ENCODE results near the gene PAPPA. TPM values are rescaled to one million over a fixed set of nuclear protein-coding genes. Genes with fewer than 3 reads are reported as not detected.

The PAPPA gene
- total RNA-seq, 1 experiment from 2014 or later = 0.17 TPM

- H3K79me1 ChIP-seq (ENCODE audit: insufficient read depth, low read depth, low read length, poor library complexity, severe bottlenecking) = no peaks in the 10 kb centered on the region
- H3K27ac Mint-ChIP-seq = no peak overlapping the region
- H4K8ac ChIP-seq (replicated peaks; ENCODE audit: insufficient read length, low read depth, low read length) = no peak overlapping the region
- H4K20me1 ChIP-seq (ENCODE audit: control insufficient read depth, insufficient read depth, insufficient read length) = no peaks in the 10 kb centered on the region
- H3K27me3 Mint-ChIP-seq (ENCODE audit: low read depth) = no peaks in the 10 kb centered on the region
- H3K9ac ChIP-seq (ENCODE audit: extremely low read depth, insufficient read length, low read length) = no peak overlapping the region
- H2BK5ac ChIP-seq (ENCODE audit: insufficient read length, low read length) = no peak overlapping the region
- no peak overlapping the region for H2BK12ac ChIP-seq (ENCODE audit: insufficient read length, low read depth, low read length)
- no peak overlapping the region for H3T11ph ChIP-seq (ENCODE audit: low read length)
- H2BK120ac ChIP-seq (ENCODE audit: low read depth, low read length, poor library complexity, severe bottlenecking) = no peak overlapping the region
- no peak overlapping the region for H3K4ac ChIP-seq (ENCODE audit: low read depth, low read length)
- no peak overlapping the region for H3K14ac ChIP-seq (ENCODE audit: insufficient read depth, low read length)
- no peaks in the 10 kb centered on the region for H3K27me3 ChIP-seq (ENCODE audit: insufficient read depth, low read length)
- no peak overlapping the region for H2BK15ac ChIP-seq (ENCODE audit: low read depth, low read length)
- no peak for TF ChIP-seq CTCF (conservative IDR thresholded peaks at IDR 0.05)
- no peak overlapping the region for H2AFZ ChIP-seq (ENCODE audit: low read length)
- H4K5ac ChIP-seq (ENCODE audit: insufficient read length, low read depth, low read length) = no peak overlapping the region
- H3K4me2 ChIP-seq (ENCODE audit: insufficient read depth, insufficient read length, low read length) = no peak overlapping the region
- no peak overlapping the region for H3K23ac ChIP-seq (ENCODE audit: insufficient read length, low read depth, low read length)
- H3K9me3 ChIP-seq (ENCODE audit: control insufficient read depth, low read depth, low read length) = no peaks in the 10 kb centered on the region
- no peaks in the 10 kb centered on the region for H3K23me2 ChIP-seq (ENCODE audit: insufficient read length, low read depth, low read length, poor library complexity, severe bottlenecking)
- H3K4me1 ChIP-seq (ENCODE audit: insufficient read depth, low read length) = no peaks in the 10 kb centered on the region
- H3K56ac ChIP-seq (ENCODE audit: insufficient read length, low read depth, low read length) = no peak overlapping the region
- H2AK5ac ChIP-seq (ENCODE audit: insufficient read length, low read length) = no peak overlapping the region
- H3K4me3 Mint-ChIP-seq = no peak overlapping the region
- DNase-seq = no peak
- H3K27ac ChIP-seq (ENCODE audit: insufficient read length, low read depth, low read length) = no peak overlapping the region
- peaks cover 2 to 7% (median 4%) of the 10 kb centered on the region in 3 experiments; a peak in 2 of 7 replicates for H3K36me3 Mint-ChIP-seq (ENCODE audit: insufficient read depth in 1 of 3, low read depth in 3 of 3)
- no CpG with 5 or more reads among the region's 4 CpGs for WGBS (ENCODE audit: extremely low coverage, insufficient read length, low lambda C conversion rate)
- H3K4me1 Mint-ChIP-seq = peaks cover 5 to 6% of the 10 kb centered on the region in 2 experiments
- H3K18ac ChIP-seq (ENCODE audit: insufficient read length, low read depth, low read length) = no peak overlapping the region
- H3K79me2 ChIP-seq (ENCODE audit: insufficient read depth, low read length) = no peaks in the 10 kb centered on the region
- no peaks in the 10 kb centered on the region for H3K9me3 Mint-ChIP-seq
- H4K91ac ChIP-seq (ENCODE audit: insufficient read length, low read depth, low read length) = no peak overlapping the region
- H2BK20ac ChIP-seq (ENCODE audit: low read depth, low read length, poor library complexity, severe bottlenecking) = no peak overlapping the region
Observed at GRCh38 chr9:116434314-116434713, 280.7 kb downstream of the PAPPA start.

Measured in H9 (cell line).